ENCODE results near the gene YBEY.

DNA sequence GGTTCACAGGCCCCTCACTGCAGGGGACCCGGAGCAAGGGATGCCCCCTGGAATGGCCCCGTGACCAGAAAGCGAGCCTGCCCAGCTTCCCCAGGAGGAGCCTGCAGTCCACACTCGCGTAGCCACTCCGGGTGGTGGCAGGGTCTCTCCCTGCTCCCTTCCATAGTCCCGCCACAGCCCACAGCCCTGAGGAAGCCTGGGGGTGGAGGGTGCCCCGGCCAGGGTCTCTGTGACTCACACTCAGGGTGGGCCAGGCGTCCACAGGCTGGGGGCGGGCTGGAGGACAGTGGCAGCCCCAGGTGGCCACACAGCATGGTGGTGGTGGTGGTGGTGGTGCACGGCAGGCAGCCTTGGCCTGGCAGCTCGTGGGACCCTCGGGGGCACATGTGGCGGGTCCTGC lies 15.6 kb downstream of the YBEY start:
- TF ChIP-seq, protein P1, sequence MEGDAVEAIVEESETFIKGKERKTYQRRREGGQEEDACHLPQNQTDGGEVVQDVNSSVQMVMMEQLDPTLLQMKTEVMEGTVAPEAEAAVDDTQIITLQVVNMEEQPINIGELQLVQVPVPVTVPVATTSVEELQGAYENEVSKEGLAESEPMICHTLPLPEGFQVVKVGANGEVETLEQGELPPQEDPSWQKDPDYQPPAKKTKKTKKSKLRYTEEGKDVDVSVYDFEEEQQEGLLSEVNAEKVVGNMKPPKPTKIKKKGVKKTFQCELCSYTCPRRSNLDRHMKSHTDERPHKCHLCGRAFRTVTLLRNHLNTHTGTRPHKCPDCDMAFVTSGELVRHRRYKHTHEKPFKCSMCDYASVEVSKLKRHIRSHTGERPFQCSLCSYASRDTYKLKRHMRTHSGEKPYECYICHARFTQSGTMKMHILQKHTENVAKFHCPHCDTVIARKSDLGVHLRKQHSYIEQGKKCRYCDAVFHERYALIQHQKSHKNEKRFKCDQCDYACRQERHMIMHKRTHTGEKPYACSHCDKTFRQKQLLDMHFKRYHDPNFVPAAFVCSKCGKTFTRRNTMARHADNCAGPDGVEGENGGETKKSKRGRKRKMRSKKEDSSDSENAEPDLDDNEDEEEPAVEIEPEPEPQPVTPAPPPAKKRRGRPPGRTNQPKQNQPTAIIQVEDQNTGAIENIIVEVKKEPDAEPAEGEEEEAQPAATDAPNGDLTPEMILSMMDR (IDR thresholded peaks at IDR 0.05) = no peak
- TF ChIP-seq POLR2AphosphoS5 (IDR thresholded peaks at IDR 0.05) (no peak), POLR2A (IDR thresholded peaks at IDR 0.05) (no peak)

All from breast epithelium (tissue), 3 donors.